Activated CD4-positive, CD25-positive, alpha-beta regulatory T cell treated with anti-CD3 and anti-CD28 coated beads, Interleukin-2, amount 50 U/mL, for 72 hours (primary cell): Measurements from ENCODE around the gene TEDC2.
"Not testable (repeated sequence)": the region's sequence is repeated elsewhere in the genome, so short reads cannot be mapped to it uniquely, and the experiment has no call there.

Source experiments
- DNase-seq: peaks from one replicate; pipeline ENCODE4 v3.0.0; 2021

The TEDC2 gene

DNA sequence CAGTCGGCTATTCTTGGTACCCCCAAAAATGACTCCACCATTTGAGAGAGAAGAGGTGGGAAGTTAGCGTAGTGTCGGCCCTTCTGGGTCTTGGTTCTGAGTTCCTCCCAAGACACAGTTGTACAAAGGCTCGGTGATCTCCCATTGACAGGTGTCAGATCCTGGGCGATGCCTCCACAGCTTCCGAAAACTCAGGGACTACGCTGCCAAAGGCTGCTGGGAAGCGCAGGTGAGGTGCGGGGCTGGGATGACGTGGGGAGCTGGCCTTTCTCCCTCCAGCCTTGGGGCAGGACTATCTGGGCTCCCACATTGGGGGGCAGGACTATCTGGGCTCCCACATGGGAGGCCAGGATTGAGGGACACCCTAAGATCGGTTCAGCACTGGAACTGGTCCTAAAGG, 20.3 kb upstream of the TEDC2 start:
- no peak for DNase-seq

DNA sequence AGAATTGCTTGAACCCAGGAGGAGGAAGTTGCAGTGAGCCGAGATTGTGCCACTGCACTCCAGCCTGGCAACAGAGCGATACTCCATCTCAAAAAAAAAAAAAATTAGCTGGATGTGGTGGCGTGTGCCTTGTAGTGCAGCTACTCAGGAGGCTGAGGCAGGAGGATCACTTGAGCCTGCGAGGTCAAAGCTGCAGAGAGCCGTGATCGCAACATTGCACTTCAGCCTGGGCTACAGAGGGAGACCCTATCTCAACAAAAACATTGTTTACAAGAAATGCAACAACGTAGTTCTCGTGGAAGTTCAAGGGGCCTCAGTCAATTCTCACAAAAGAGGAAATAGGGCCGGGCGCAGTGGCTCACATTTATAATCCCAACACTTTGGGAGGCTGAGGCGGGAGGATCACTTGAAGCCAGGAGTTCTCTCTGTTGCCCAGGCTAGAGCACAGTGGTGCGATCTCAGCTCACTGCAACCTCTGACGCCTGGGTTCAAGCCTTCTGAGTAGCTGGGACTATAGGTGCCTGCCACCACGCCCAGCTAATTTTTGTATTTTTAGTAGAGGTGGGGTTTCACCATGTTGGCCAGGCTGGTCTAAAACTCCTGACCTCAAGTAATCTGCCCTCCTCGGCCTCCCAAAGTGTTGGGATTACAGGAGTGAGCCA, 18.6 kb upstream of the TEDC2 start:
- not testable (repeated sequence) for DNase-seq

- DNase-seq = no peak
Measured at GRCh38 chr16:2443555-2443954, 16.4 kb upstream of the TEDC2 start.

DNA sequence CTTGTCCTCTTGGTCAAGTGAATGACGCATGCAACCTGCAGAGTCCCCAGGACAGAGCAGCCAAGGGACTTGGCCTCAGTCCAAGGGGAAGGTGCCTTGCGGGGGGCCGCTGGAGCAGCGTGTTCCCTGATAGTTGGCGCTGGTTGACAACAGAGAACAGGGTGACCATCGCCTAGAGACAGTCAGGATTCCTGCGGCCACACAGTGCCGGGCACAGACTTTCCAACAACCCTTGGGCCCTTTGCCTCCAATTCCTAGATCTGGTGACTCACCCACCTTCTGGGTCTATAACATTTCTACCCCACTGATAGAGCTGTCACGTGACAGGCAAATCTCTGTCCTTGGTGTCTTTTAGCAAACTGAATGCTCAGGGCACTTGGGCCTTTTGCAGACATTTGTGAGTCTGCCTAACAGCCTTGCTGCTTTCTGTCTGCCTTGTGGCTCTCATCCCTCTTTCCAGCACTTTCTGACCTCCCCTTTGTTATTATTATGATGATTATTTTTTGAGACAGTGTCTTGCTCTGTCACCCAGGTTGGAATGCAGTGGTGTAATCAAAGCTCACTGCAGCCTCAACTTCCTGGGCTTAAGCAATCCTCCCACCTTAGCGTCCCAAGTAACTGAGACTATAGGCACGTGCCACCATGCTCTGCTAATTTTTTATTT, 11.9 kb upstream of the TEDC2 start:
- no peak for DNase-seq

GRCh38 chr16:2449118-2449517, 10.8 kb upstream of the TEDC2 start:
- DNase-seq = no peak

DNA sequence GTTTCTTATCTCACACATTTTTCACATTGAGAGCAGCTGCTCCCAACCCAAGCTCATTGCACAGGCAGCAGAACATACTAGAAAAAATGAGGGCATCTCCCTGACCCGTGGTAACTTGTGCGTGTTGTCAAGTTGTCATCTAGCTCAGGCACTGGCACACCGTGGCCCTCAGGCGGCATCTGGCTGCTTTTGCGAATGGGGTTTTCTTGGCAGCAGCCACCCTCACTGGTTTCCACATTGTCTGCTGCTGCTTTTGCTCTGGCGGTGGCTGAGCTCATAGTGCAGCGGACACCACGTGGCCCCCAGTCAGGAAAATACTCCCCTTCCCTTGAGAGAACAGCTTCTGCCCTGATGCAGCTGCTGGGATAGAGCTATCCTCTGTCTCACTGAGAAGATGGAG, 9.4 kb upstream of the TEDC2 start:
- DNase-seq = no peak

- no peak for DNase-seq
Measured at GRCh38 chr16:2450975-2451381, 8.9 kb upstream of the TEDC2 start.

- DNase-seq = no peak
Measured at GRCh38 chr16:2451851-2452320, 8.0 kb upstream of the TEDC2 start.

GRCh38 chr16:2452650-2453049, 7.3 kb upstream of the TEDC2 start:
- no peak for DNase-seq

DNA sequence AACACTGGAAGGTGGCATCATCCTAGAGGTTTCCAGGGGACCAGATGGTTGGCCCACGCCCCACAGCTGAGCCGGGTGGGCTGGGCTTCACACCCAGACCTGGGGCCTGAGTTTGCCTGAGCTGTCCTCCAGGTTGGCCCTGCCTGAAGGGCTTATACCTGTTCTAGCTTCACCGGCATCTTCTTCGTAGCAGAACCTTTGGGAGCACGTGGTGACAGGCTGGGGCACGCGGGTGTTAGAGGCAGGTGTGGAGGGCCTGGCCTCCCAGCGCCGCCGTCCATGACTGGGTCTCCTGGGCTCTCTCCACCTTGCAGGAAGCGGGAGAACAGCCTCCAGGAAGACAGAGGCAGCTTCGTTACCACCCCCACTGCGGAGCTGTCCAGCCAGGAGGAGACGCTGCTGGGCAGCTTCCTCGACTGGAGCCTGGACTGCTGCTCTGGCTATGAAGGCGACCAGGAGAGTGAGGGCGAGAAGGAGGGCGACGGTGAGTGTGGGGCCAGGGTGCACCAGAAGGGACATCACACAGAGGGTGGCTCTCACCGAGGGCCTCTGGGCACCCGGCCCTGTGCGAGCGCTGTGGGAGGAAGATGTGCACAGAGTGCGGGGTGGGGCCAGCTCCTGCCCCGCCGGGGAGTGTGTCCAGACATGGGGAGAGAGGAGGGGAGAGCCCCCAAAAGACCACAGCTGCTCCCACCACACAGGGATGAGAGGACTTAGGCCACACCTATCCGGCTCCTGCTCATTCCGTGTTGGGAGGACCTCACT, 4.6 kb upstream of the TEDC2 start:
- no peak for DNase-seq

- no peak for DNase-seq
Measured at GRCh38 chr16:2456551-2457153, 3.3 kb upstream of the TEDC2 start.

- DNase-seq = no peak
Measured at GRCh38 chr16:2457267-2457666, 2.6 kb upstream of the TEDC2 start.

DNA sequence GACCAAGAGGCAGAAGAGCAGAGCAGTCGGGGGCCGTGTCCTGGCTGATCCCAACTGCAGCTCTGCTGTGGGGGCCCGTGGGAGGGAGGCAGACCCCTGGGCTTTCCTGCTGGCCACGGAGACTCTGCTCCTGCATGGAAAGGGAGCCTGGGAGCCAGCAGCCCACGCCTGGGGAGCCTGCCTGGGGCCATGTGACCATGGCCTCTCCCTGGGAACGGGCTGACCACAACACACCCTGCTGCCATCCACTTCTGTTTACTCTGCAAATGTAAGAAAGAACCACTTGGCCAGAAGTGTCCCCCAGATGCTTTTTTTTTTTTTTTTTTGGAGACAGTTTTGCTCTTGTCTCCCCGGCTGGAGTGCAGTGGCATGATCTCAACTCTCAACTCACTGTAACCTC, 2.0 kb upstream of the TEDC2 start:
- DNase-seq = no peak

DNA sequence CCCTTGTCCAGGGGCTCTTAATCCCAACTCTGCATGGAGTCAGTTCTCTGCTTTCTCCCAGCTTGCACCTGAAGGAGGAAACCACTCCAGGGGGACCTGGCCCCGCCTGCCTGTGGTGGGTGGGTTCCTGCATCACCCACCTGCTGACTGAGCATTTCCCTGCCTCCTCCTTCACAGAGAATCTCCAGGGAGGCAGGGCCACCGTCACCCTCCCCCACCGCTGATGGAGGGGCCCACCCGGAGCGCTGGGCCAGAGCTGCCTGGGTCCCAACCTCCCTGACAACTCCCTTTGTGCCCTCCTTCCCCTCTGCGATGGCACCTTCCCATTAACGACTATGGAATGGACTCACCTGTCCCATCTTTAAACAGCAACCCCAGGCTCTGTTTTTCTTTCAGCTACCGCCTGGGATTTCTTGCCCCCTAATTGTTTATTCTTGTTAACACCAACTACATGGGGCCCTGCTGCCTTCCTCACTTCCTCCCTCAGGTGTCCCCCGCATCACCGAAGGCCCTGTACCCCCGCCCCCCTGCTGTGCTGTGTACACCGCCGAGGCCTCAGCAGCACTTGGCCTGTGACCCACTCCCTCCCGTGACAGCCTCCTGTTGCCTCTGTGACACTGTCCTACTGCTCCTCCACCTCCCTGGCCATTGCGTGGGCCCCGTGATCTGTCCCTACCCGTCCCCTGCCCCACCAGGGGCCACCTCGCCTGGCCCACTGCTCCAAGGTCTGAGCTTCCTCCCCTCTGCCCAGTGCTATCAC, 842 bp upstream of the TEDC2 start:
- DNase-seq = no peak

DNA sequence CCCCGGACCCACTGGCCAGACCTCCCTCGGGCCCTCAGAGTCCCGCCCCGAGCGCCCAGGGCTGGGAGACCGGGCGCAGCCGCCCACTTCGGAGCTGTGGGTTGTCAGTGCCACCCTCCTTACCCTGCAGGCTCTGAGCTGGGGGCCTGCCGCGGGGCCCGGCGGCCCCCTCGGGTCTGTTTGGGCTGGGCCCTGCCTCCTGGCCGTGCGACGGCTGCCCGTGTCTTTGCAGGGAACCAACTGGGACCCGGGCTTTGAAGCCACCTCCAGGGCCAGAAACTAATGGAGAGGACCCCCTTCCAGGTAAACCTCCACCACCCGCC, 443 bp downstream of the TEDC2 start:
- DNase-seq = no peak

DNA sequence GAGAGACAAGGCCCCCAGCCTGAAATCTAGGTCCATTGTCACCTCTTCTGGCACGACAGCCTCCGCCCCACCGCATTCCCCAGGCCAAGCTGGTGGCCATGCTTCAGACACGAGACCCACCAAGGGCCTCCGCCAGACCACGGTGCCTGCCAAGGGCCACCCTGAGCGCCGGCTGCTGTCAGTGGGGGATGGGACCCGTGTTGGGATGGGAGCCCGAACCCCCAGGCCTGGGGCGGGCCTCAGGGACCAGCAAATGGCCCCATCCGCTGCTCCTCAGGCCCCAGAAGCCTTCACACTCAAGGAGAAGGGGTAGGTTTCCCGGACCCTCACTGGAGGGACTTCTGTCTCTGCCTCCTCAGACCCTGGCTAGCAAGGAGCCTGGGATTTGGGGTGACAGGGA, 1.0 kb downstream of the TEDC2 start:
- no peak for DNase-seq

DNA sequence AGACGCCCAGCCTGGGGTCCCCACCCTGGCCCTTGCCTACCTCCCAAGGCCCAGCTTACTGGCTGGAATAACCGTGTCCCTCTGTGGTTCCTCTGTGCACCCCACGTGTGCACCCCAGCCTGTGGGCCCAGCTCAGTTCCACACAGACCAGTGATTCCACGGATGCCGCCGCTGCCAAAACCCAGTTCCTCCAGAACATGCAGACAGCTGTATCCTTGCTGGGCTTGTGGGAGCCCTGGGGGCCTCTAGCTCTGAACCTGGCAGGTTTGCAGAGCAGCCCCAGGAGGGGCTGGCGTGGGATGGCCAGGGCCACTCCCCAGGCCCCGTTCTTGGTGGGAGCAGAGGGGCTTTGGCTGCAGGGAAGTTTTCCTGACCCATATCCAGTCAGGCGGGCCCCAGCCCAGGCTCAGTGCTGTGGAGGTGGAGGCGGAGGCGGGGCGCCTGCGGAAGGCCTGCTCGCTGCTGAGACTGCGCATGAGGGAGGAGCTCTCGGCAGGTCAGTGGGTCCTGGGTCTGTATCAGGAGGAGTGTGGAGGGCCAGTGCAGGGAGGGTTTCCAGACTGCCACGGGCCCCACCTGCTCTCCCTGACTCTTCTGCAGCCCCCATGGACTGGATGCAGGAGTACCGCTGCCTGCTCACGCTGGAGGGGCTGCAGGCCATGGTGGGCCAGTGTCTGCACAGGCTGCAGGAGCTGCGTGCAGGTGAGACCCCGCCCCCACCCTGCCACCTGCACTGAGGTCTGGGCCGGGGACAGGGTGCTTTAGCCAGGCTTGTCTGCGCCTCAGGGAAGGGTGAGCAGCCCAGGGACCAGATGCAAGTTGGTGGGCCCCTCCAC, 2.3 kb downstream of the TEDC2 start:
- DNase-seq = no peak

DNA sequence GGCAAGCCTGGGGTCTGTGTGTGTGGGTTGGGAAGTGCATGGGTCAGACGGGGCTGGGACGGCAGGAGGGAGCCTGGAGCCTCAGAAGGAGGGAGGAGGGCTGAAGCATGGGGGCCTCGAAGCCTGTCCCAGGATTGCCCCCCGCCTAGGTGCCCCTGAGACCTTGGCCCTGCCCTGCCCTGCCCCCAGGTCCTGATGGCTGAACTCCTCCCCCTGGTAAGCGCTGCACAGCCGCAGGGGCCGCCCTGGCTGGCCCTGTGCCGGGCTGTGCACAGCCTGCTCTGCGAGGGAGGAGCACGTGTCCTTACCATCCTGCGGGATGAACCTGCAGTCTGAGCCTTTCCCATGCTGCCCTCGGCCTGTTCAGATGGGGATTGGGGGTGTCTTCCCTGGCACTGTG, 4.4 kb downstream of the TEDC2 start:
- DNase-seq = no peak

GRCh38 chr16:2465653-2466415, 5.9 kb downstream of the TEDC2 start:
- no peak for DNase-seq

GRCh38 chr16:2466667-2467527, 7.0 kb downstream of the TEDC2 start:
- no peak for DNase-seq
